NCI-H510A (cell line): Measurements from ENCODE around the gene UVSSA.
"Not testable (repeated sequence)": the region's sequence is repeated elsewhere in the genome, so short reads cannot be mapped to it uniquely, and the experiment has no call there.

ENCODE experiments used
- DNase-seq: peaks from one replicate; lab custom pipeline; 2025; lab: John Stamatoyannopoulos, UW

The UVSSA gene

GRCh38 chr4:1330761-1331590, 16.0 kb upstream of the UVSSA start:
- DNase-seq: no peak

GRCh38 chr4:1331591-1332353, 15.2 kb upstream of the UVSSA start:
- no peak for DNase-seq

GRCh38 chr4:1332686-1333085, 14.3 kb upstream of the UVSSA start:
- no peak for DNase-seq

GRCh38 chr4:1333256-1333655, 13.8 kb upstream of the UVSSA start:
- no peak for DNase-seq

- DNase-seq: not testable (repeated sequence)
These were observed 13.0 kb upstream of the UVSSA start for GRCh38 chr4:1333851-1334578.

GRCh38 chr4:1334579-1334895, 12.5 kb upstream of the UVSSA start:
- DNase-seq: no peak

GRCh38 chr4:1335193-1335883, 11.7 kb upstream of the UVSSA start:
- not testable (repeated sequence) for DNase-seq

- no peak for DNase-seq
These were observed 10.9 kb upstream of the UVSSA start for GRCh38 chr4:1336088-1336491.

GRCh38 chr4:1337376-1337831, 9.6 kb upstream of the UVSSA start:
- no peak for DNase-seq

- DNase-seq: no peak
These were observed 8.9 kb upstream of the UVSSA start for GRCh38 chr4:1337951-1338751.

- DNase-seq: no peak
These were observed 8.1 kb upstream of the UVSSA start for GRCh38 chr4:1338752-1339414.

- DNase-seq: no peak
These were observed 7.5 kb upstream of the UVSSA start for GRCh38 chr4:1339489-1339888.

- DNase-seq: no peak
These were observed 6.7 kb upstream of the UVSSA start for GRCh38 chr4:1340181-1340747.

- DNase-seq: no peak
These were observed 6.1 kb upstream of the UVSSA start for GRCh38 chr4:1340861-1341260.

GRCh38 chr4:1342003-1342402, 5.0 kb upstream of the UVSSA start:
- DNase-seq: no peak

GRCh38 chr4:1344696-1345095, 2.3 kb upstream of the UVSSA start:
- DNase-seq: no peak

GRCh38 chr4:1345903-1346780, 866 bp upstream of the UVSSA start:
- no peak for DNase-seq

GRCh38 chr4:1347410-1347864, 429 bp downstream of the UVSSA start:
- DNase-seq: no peak

GRCh38 chr4:1348014-1348513, 1.1 kb downstream of the UVSSA start:
- DNase-seq: no peak
